Stimulated activated CD4-positive, alpha-beta T cell treated with anti-CD3 and anti-CD28 coated beads, Interleukin-4, amount 100 ng/mL, for 4 hours (primary cell): ENCODE data around the gene MGAT5.

ENCODE experiments used
- DNase-seq, 2 experiments: peaks; one replicate each; pipeline ENCODE4 v3.0.0-alpha.2; 2020

Gene MGAT5

GRCh38 chr2:134306521-134306920, 52.6 kb downstream of the MGAT5 start:
- DNase-seq: no peak

- no peak for DNase-seq
Measured at GRCh38 chr2:134307334-134307733, 53.5 kb downstream of the MGAT5 start.

- DNase-seq: no peak
Measured at GRCh38 chr2:134308474-134309385, 54.9 kb downstream of the MGAT5 start.

GRCh38 chr2:134310107-134311079, 56.5 kb downstream of the MGAT5 start:
- no peak for DNase-seq

GRCh38 chr2:134312482-134312881, 58.6 kb downstream of the MGAT5 start:
- DNase-seq: peak in 1 of 2 experiments; percentile 37

GRCh38 chr2:134314202-134314601, 60.3 kb downstream of the MGAT5 start:
- no peak for DNase-seq

- DNase-seq: no peak
Measured at GRCh38 chr2:134314681-134315368, 61.0 kb downstream of the MGAT5 start.

- DNase-seq: no peak
Measured at GRCh38 chr2:134315471-134315870, 61.6 kb downstream of the MGAT5 start.

GRCh38 chr2:134319596-134320254, 65.9 kb downstream of the MGAT5 start:
- DNase-seq: no peak

GRCh38 chr2:134320930-134321329, 67.1 kb downstream of the MGAT5 start:
- DNase-seq: peak; percentile 15 to 19

- no peak for DNase-seq
Measured at GRCh38 chr2:134323777-134324176, 69.9 kb downstream of the MGAT5 start.

- DNase-seq: no peak
Measured at GRCh38 chr2:134324430-134324829, 70.6 kb downstream of the MGAT5 start.

GRCh38 chr2:134324947-134325346, 71.1 kb downstream of the MGAT5 start:
- no peak for DNase-seq

- DNase-seq: no peak
Measured at GRCh38 chr2:134325696-134326095, 71.8 kb downstream of the MGAT5 start.

- no peak for DNase-seq
Measured at GRCh38 chr2:134327367-134327766, 73.5 kb downstream of the MGAT5 start.

- DNase-seq: no peak
Measured at GRCh38 chr2:134331081-134331480, 77.2 kb downstream of the MGAT5 start.

GRCh38 chr2:134333646-134334189, 79.8 kb downstream of the MGAT5 start:
- DNase-seq: no peak

- DNase-seq: no peak
Measured at GRCh38 chr2:134334542-134335353, 80.9 kb downstream of the MGAT5 start.

- DNase-seq: no peak
Measured at GRCh38 chr2:134335601-134336000, 81.7 kb downstream of the MGAT5 start.

GRCh38 chr2:134336352-134336751, 82.5 kb downstream of the MGAT5 start:
- no peak for DNase-seq

- no peak for DNase-seq
Measured at GRCh38 chr2:134336921-134337320, 83.0 kb downstream of the MGAT5 start.
